Activated naive CD4-positive, alpha-beta T cell (primary cell): ENCODE measurements around the gene PLOD3.
"Not testable (repeated sequence)": the region's sequence is repeated elsewhere in the genome, so short reads cannot be mapped to it uniquely, and the experiment has no call there.

ENCODE experiments used
- DNase-seq, 4 experiments: peaks; one replicate each; lab custom pipeline; 2025; lab: John Stamatoyannopoulos, UW

Gene PLOD3

GRCh38 chr7:101212014-101212413 is 5.4 kb downstream of the PLOD3 start:
- no peak for DNase-seq

- no peak for DNase-seq
These were observed 5.9 kb downstream of the PLOD3 start for GRCh38 chr7:101211501-101211900.

GRCh38 chr7:101210143-101210542 is 7.2 kb downstream of the PLOD3 start:
- no peak for DNase-seq

- no peak for DNase-seq
These were observed 8.6 kb downstream of the PLOD3 start for GRCh38 chr7:101208794-101209193.

GRCh38 chr7:101207459-101207858 is 9.9 kb downstream of the PLOD3 start:
- no peak for DNase-seq

GRCh38 chr7:101206665-101207042 is 10.7 kb downstream of the PLOD3 start:
- DNase-seq = no peak

GRCh38 chr7:101205901-101206664 is 11.3 kb downstream of the PLOD3 start:
- no peak for DNase-seq

GRCh38 chr7:101203740-101204738 is 13.3 kb downstream of the PLOD3 start:
- DNase-seq = peak in 1 of 4 experiments; percentile 17

GRCh38 chr7:101202603-101202918 is 14.8 kb downstream of the PLOD3 start:
- DNase-seq = no peak

- DNase-seq = no peak
These were observed 15.4 kb downstream of the PLOD3 start for GRCh38 chr7:101201695-101202602.

- DNase-seq = no peak
These were observed 16.4 kb downstream of the PLOD3 start, which contains the start of gene MOGAT3 for GRCh38 chr7:101200862-101201599. Gene MOGAT3 (minus strand): TSS chr7:101201036. CDS start chr7:101200854, 182 bp downstream.

GRCh38 chr7:101200504-101200861 is 16.9 kb downstream of the PLOD3 start:
- DNase-seq = no peak

GRCh38 chr7:101199522-101199921 is 17.9 kb downstream of the PLOD3 start:
- DNase-seq = not testable (repeated sequence)

GRCh38 chr7:101198476-101198875 is 18.9 kb downstream of the PLOD3 start:
- no peak for DNase-seq

GRCh38 chr7:101197991-101198390 is 19.4 kb downstream of the PLOD3 start:
- DNase-seq = no peak

- no peak for DNase-seq
These were observed 21.5 kb downstream of the PLOD3 start for GRCh38 chr7:101195884-101196283.

GRCh38 chr7:101189109-101189508 is 28.3 kb downstream of the PLOD3 start:
- no peak for DNase-seq

GRCh38 chr7:101186844-101187428 is 30.4 kb downstream of the PLOD3 start:
- no peak for DNase-seq

GRCh38 chr7:101186194-101186593 is 31.2 kb downstream of the PLOD3 start:
- no peak for DNase-seq

GRCh38 chr7:101185258-101185839 is 32.0 kb downstream of the PLOD3 start:
- no peak for DNase-seq
